HG03097 (cell line): ENCODE measurements around the gene LRRC59.
"Not testable (repeated sequence)": the region's sequence is repeated elsewhere in the genome, so short reads cannot be mapped to it uniquely, and the experiment has no call there.

Experiments used
- ATAC-seq: cut with Tn5 transposase; IDR thresholded peaks from one replicate; pipeline ENCODE4 v1.9.1; 2021; ENCODE audit not compliant: unreplicated experiment, low FRiP score

LRRC59 gene

GRCh38 chr17:50397111-50397918, at the start of gene LRRC59:
TSS of gene LRRC59 (minus strand) at chr17:50397523. CDS start at chr17:50397317, 206 bp downstream.
- ATAC-seq: peak; percentile 94

GRCh38 chr17:50445730-50446325, 48.5 kb upstream of the LRRC59 start:
- no peak for ATAC-seq

- no peak for ATAC-seq
These were observed 47.8 kb upstream of the LRRC59 start for GRCh38 chr17:50444841-50445715.

GRCh38 chr17:50443505-50443974, 46.2 kb upstream of the LRRC59 start:
- ATAC-seq: no peak

GRCh38 chr17:50440838-50441829, 43.8 kb upstream of the LRRC59 start:
- ATAC-seq: no peak

GRCh38 chr17:50440172-50440837, 43.0 kb upstream of the LRRC59 start:
- no peak for ATAC-seq

- ATAC-seq: no peak
These were observed 41.7 kb upstream of the LRRC59 start for GRCh38 chr17:50439008-50439407.

- no peak for ATAC-seq
These were observed 40.1 kb upstream of the LRRC59 start for GRCh38 chr17:50437409-50437808.

GRCh38 chr17:50432125-50432762, 34.9 kb upstream of the LRRC59 start:
- no peak for ATAC-seq

- no peak for ATAC-seq
These were observed 33.7 kb upstream of the LRRC59 start for GRCh38 chr17:50430821-50431618.

GRCh38 chr17:50429793-50430192, 32.5 kb upstream of the LRRC59 start:
- no peak for ATAC-seq

GRCh38 chr17:50428831-50429424, 31.6 kb upstream of the LRRC59 start:
- ATAC-seq: no peak

GRCh38 chr17:50428126-50428525, 30.8 kb upstream of the LRRC59 start:
- ATAC-seq: not testable (repeated sequence)

GRCh38 chr17:50426814-50427787, 29.8 kb upstream of the LRRC59 start:
- no peak for ATAC-seq

- no peak for ATAC-seq
These were observed 29.1 kb upstream of the LRRC59 start for GRCh38 chr17:50426472-50426782.

- ATAC-seq: no peak
These were observed 28.6 kb upstream of the LRRC59 start, which contains the start of gene ACSF2 for GRCh38 chr17:50425682-50426471. TSS of gene ACSF2 (plus strand) at chr17:50426218. CDS start at chr17:50426262, 44 bp downstream.
